ENCODE measurements around the gene CASZ1.

CASZ1 gene

GRCh38 chr1:10670190-10670589 lies 126.3 kb downstream of the CASZ1 start:
- TF ChIP-seq POLR2A (IDR thresholded peaks at IDR 0.05; ENCODE audit: low read depth, low read length): no peak
- no peak for DNase-seq (ENCODE audit: insufficient read length, low spot score)
- FAIRE-seq: no peak

GRCh38 chr1:10669570-10669969 lies 126.9 kb downstream of the CASZ1 start:
- no peak for FAIRE-seq
- TF ChIP-seq POLR2A (IDR thresholded peaks at IDR 0.05; ENCODE audit: low read depth, low read length): no peak
- no peak for DNase-seq (ENCODE audit: insufficient read length, low spot score)

GRCh38 chr1:10667861-10668761 lies 128.3 kb downstream of the CASZ1 start:
- FAIRE-seq (no peak), DNase-seq (ENCODE audit: insufficient read length, low spot score) (no peak)
- TF ChIP-seq POLR2A (IDR thresholded peaks at IDR 0.05; ENCODE audit: low read depth, low read length): no peak

DNA sequence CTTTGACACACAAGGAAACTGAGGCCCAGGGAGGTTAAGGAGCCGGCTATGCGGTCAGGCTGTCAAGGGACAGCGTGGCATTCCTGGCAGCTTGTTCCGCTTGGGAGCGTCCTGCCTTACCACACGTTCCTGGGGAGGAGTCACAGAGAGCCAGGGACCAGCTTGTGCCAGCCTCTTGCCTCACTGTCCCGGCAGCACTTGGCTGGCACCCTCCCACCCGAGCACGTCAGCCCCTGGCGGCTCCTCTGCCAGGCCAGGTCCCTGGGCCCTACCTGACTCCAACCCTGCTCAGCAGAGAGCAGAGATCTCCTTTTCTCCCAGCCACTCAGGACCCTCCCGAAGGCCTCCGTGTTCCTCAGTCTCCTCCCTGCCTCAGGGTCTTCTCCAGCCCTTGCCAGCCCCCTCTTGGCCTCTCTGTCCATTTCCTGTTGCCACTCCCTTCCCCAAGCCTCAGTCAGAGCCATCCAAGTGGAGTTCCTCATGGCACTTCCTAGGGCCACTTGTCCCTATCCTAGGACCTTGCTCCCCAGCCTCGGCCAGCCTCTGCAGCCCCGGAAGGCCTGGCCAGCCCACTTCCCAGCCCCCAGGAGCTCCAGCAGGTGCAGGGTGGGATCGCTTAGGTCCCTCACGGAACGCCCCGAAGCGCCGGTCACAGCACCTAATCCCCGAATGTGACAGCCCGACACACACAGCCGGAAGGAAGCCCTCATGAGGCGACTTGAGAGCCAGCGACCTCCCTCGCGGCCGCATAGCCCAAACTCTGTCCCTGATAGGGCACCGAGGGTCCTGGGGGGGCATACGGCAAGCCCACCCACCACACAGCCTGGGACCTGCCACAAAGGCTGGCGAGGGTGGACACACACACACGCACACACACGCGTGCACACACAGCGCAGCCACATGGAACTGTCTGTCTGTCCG lies 130.3 kb downstream of the CASZ1 start:
- DNase-seq (ENCODE audit: insufficient read length, low spot score) (no peak), FAIRE-seq (no peak)
- no peak for TF ChIP-seq POLR2A (IDR thresholded peaks at IDR 0.05; ENCODE audit: low read depth, low read length)

- no peak for FAIRE-seq
- no peak for TF ChIP-seq POLR2A (IDR thresholded peaks at IDR 0.05; ENCODE audit: low read depth, low read length)
- DNase-seq (ENCODE audit: insufficient read length, low spot score): no peak
These were observed 131.2 kb downstream of the CASZ1 start for GRCh38 chr1:10665226-10665625.

DNA sequence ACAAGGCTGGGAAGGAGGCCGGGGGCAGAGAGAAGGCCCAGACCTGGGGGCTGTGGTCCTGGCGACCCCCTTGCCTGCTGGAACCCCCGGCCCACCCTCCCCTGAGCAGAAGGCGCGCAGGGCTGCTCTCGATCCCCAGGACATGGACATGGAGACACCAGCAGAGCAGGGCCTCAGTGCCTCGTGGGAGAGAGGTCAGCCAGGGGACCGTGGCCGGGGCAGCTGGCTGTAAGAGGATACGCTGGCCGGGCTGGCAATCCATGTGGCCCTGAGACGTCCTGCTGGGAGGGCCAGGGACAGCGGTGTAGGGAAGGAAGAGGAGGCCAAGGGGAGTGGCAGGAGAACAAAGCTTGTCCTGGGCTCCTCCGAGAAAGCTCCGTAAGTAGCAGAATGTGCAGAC lies 132.2 kb downstream of the CASZ1 start:
- TF ChIP-seq POLR2A (IDR thresholded peaks at IDR 0.05; ENCODE audit: low read depth, low read length): no peak
- DNase-seq (ENCODE audit: insufficient read length, low spot score) (no peak), FAIRE-seq (no peak)

- DNase-seq (ENCODE audit: insufficient read length, low spot score): no peak
- no peak for TF ChIP-seq POLR2A (IDR thresholded peaks at IDR 0.05; ENCODE audit: low read depth, low read length)
- FAIRE-seq: no peak
These were observed 132.8 kb downstream of the CASZ1 start for GRCh38 chr1:10663678-10664035.

- FAIRE-seq (no peak), DNase-seq (ENCODE audit: insufficient read length, low spot score) (no peak)
- TF ChIP-seq POLR2A (IDR thresholded peaks at IDR 0.05; ENCODE audit: low read depth, low read length): no peak
These were observed 133.4 kb downstream of the CASZ1 start for GRCh38 chr1:10662824-10663677.

- TF ChIP-seq POLR2A (IDR thresholded peaks at IDR 0.05; ENCODE audit: low read depth, low read length): no peak
- no peak for DNase-seq (ENCODE audit: insufficient read length, low spot score)
- no peak for FAIRE-seq
These were observed 134.3 kb downstream of the CASZ1 start for GRCh38 chr1:10662090-10662688.

GRCh38 chr1:10661453-10661852 lies 135.0 kb downstream of the CASZ1 start:
- no peak for TF ChIP-seq POLR2A (IDR thresholded peaks at IDR 0.05; ENCODE audit: low read depth, low read length)

GRCh38 chr1:10659646-10660540 lies 136.6 kb downstream of the CASZ1 start:
- FAIRE-seq (no peak), DNase-seq (ENCODE audit: insufficient read length, low spot score) (no peak)
- TF ChIP-seq POLR2A (IDR thresholded peaks at IDR 0.05; ENCODE audit: low read depth, low read length): no peak

More at GRCh38 chr1:10661453-10661852, 135.0 kb downstream of the CASZ1 start:
- FAIRE-seq (no peak), DNase-seq (ENCODE audit: insufficient read length, low spot score) (no peak)

DNA sequence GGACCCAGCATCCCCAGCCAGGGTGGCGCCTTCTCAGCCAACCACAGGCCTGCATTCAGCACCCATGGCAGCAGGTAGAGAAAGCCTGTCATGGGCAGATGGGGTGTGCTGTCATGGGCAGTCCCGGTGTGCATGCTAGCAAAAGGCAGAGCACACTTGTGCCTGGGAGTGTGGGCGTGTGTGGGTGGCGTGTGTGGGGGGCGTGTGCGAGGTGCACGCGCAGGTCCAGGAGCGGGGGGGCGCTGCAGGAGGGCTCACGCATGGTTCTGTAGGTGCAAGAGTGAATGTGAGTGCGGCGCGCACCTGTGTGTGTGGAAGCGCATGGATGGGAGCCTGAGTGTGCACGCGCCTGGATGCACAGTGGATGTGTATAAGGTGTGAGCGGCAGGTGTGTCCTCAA lies 137.2 kb downstream of the CASZ1 start:
- DNase-seq (ENCODE audit: insufficient read length, low spot score) (no peak), FAIRE-seq (no peak)
- TF ChIP-seq POLR2A (IDR thresholded peaks at IDR 0.05; ENCODE audit: low read depth, low read length): no peak

Data from H54 (cell line).